ENCODE data around the gene ABCA6. TPM values are rescaled to one million over a fixed set of nuclear protein-coding genes. Genes with fewer than 3 reads are reported as not detected.
"Not testable (repeated sequence)": the region's sequence is repeated elsewhere in the genome, so short reads cannot be mapped to it uniquely, and the experiment has no call there.

ABCA6 gene, protein sequence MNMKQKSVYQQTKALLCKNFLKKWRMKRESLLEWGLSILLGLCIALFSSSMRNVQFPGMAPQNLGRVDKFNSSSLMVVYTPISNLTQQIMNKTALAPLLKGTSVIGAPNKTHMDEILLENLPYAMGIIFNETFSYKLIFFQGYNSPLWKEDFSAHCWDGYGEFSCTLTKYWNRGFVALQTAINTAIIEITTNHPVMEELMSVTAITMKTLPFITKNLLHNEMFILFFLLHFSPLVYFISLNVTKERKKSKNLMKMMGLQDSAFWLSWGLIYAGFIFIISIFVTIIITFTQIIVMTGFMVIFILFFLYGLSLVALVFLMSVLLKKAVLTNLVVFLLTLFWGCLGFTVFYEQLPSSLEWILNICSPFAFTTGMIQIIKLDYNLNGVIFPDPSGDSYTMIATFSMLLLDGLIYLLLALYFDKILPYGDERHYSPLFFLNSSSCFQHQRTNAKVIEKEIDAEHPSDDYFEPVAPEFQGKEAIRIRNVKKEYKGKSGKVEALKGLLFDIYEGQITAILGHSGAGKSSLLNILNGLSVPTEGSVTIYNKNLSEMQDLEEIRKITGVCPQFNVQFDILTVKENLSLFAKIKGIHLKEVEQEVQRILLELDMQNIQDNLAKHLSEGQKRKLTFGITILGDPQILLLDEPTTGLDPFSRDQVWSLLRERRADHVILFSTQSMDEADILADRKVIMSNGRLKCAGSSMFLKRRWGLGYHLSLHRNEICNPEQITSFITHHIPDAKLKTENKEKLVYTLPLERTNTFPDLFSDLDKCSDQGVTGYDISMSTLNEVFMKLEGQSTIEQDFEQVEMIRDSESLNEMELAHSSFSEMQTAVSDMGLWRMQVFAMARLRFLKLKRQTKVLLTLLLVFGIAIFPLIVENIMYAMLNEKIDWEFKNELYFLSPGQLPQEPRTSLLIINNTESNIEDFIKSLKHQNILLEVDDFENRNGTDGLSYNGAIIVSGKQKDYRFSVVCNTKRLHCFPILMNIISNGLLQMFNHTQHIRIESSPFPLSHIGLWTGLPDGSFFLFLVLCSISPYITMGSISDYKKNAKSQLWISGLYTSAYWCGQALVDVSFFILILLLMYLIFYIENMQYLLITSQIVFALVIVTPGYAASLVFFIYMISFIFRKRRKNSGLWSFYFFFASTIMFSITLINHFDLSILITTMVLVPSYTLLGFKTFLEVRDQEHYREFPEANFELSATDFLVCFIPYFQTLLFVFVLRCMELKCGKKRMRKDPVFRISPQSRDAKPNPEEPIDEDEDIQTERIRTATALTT (N-terminal part only)
- polyA plus RNA-seq (2012; ENCODE audit: insufficient read depth, insufficient read length) = not detected

GRCh38 chr17:69141431-69142174 is at the start of gene ABCA6:
Gene ABCA6 (minus strand): TSS chr17:69141895. CDS start chr17:69140703, 1,192 bp downstream.
- DNase-seq (ENCODE audit: low read depth, low spot score) = no peak
- H3K4me3 ChIP-seq (ENCODE audit: low read length) = no peak within 1 kb of the TSS

GRCh38 chr17:69188796-69189195 is 47.1 kb upstream of the ABCA6 start:
- H3K4me3 ChIP-seq (ENCODE audit: low read length) = no peak overlapping the region

GRCh38 chr17:69188064-69188463 is 46.4 kb upstream of the ABCA6 start:
- no peak overlapping the region for H3K4me3 ChIP-seq (ENCODE audit: low read length)
- no peak for DNase-seq (ENCODE audit: low read depth, low spot score)

More at GRCh38 chr17:69188796-69189195, 47.1 kb upstream of the ABCA6 start:
- DNase-seq (ENCODE audit: low read depth, low spot score) = no peak

DNA sequence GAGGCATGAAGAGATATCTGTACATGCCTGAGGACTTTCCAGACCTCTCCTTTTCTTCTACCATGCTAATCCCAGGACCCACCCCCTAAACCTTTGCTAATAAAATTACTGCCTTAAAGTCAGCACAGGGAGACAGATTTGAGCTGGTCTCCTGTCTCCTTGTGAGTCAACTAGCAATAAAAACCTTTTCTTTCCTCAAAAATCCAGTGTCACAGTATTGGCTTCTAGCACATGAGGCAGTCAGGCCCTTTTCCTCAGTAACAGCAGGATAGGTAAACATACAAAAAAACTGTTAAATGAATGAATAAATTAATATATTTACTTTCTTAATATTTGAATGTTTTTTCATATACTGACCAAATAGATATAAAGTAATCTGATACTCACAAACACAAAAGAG is 45.6 kb upstream of the ABCA6 start:
- H3K4me3 ChIP-seq (ENCODE audit: low read length) = no peak overlapping the region
- no peak for DNase-seq (ENCODE audit: low read depth, low spot score)

DNA sequence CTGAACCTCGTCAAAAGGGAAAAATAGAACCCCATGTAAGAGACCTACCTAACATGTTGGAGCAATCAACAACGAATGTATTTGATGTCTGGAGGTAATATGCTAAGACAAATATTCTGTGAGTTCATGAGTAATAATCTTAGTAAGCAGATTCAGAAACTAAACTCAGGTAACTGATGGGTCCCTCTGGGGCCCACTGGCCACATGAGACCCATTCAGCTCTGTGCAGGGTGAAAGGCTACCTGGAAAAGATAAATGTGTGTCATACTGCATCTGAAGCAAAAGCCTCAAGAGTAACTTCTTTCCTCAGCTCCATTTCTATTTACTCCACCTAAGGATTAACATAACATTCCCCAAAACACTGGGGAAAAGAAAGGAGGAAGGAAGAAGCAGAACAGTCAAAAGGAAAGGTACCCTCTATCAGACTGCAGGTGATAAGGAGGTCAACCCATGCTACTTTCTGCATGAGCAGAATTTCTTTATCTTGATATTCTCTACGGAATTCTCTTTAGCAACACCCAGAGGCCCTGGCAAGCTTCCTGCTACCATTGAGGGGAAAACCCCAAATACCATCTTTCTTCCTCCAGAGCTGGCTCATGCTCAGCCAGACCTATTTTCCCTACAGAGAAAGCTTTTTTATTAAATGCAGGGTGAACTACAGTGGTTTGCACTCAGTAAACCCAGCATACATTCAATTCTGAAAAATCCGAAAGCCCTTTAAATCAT is 37.7 kb upstream of the ABCA6 start:
- DNase-seq (ENCODE audit: low read depth, low spot score) = no peak
- no peak overlapping the region for H3K4me3 ChIP-seq (ENCODE audit: low read length)

DNA sequence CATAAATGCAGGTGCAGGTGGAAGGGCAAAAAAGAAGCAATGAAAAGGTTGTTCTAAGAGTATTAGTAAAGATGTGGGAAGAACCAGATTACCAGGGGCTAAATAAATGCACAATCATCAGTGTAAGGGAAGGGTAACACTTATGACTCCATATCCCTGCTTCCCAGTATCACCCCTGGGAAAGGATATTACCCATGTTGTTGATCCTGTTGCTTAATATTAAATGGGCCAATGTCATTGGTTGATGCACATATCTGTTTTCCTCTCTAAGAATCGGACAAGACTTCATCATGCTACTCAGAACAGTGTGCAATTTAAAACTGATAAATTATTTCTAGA is 34.7 kb upstream of the ABCA6 start:
- no peak overlapping the region for H3K4me3 ChIP-seq (ENCODE audit: low read length)
- DNase-seq (ENCODE audit: low read depth, low spot score) = no peak

DNA sequence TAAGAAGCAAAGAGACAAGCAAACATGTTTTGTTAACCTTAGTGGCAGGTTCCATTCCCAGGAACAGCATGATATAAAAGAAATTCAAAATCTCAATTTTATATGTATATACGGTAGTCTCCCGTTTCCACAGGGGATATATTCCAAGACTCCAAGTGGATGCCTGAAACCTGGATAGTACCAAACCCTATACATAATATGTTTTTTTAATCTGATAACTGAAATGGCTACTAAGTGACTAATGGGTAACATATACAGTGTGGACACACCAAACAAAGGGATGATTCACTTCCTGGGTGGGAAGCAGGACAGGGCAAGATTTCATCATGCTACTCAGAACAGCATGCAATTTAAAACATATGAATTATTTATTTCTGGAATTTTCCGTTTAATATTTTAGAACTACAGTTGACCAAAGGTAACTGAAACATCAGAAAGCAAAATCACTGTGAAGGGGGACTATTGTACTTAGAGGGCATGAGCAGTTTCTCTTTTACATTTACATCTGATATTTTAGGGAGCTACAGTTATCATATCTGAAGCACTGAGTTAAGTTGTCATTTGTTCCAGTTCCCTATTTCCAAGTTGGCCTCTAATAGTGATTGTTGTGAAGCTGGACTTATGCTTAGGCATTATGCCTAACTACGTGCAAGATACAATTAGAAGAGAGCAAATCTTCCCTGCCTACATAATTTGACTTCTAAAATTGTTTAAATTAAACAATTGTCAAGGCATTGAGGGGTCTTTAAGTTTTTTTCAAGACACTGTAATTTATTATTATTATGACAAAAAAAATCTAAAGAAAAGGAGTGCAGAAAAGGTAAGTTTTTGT is 34.1 kb upstream of the ABCA6 start:
- no peak for DNase-seq (ENCODE audit: low read depth, low spot score)

DNA sequence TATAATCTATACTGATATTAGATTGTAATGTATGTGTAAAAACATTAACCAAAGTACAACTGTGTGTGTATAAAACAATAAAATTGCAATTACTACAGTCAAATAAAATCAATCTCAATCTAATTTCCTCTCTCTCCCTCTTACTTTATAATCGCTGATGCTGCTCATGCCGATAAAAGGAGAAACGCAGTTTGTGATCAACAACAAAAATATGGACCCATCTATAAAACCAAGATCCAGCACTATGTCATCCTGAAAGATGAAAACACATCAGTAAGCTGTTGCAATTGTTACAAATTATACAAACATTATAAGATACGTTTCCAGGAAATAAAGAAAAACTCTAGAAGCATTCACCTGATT is 33.5 kb upstream of the ABCA6 start:
- no peak overlapping the region for H3K4me3 ChIP-seq (ENCODE audit: low read length)
- no peak for DNase-seq (ENCODE audit: low read depth, low spot score)

More for the DNA sequence above, 34.1 kb upstream of the ABCA6 start:
- H3K4me3 ChIP-seq (ENCODE audit: low read length) = no peak overlapping the region

GRCh38 chr17:69173118-69173517 is 31.4 kb upstream of the ABCA6 start:
- no peak for DNase-seq (ENCODE audit: low read depth, low spot score)
- no peak overlapping the region for H3K4me3 ChIP-seq (ENCODE audit: low read length)

DNA sequence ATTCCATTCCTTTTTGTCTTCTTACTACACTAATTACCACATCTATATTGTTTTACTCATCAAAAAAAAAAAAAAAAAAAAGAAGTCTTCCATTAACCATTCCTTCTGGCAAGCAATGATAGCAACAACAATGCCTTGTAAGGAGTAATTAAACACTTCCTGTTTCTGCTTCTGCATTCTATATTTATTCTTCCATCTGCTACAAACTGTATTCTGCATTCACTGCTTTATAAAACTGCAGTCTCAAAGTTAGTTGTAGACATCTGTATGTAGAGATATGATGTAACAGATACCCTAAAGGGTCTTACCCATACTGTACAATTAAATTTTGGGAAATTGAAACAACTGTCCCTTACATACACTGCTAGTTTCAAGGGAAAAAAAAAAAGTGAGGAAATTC is 28.7 kb upstream of the ABCA6 start:
- no peak overlapping the region for H3K4me3 ChIP-seq (ENCODE audit: low read length)
- no peak for DNase-seq (ENCODE audit: low read depth, low spot score)

GRCh38 chr17:69168642-69169041 is 26.9 kb upstream of the ABCA6 start:
- not testable (repeated sequence) for DNase-seq (ENCODE audit: low read depth, low spot score); H3K4me3 ChIP-seq (ENCODE audit: low read length)

DNA sequence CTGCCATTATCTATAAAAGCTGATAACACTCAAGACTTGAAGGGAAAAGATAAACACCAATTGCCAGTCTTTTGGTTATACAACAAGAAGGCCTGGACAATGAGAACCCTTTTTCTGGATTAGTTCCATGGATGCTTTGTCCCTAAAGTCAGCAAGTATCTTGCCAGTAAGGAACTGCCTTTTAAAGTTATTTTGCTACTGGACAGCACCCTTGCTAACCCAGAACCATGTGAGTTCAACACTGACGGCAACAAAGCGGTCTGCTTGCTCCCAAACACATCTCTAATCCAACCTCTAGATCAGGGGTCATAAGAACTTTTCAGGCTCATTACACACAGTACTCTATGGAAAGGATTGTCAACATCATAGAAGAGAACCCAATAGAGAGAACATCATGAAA is 25.3 kb upstream of the ABCA6 start:
- no peak overlapping the region for H3K4me3 ChIP-seq (ENCODE audit: low read length)
- no peak for DNase-seq (ENCODE audit: low read depth, low spot score)

DNA sequence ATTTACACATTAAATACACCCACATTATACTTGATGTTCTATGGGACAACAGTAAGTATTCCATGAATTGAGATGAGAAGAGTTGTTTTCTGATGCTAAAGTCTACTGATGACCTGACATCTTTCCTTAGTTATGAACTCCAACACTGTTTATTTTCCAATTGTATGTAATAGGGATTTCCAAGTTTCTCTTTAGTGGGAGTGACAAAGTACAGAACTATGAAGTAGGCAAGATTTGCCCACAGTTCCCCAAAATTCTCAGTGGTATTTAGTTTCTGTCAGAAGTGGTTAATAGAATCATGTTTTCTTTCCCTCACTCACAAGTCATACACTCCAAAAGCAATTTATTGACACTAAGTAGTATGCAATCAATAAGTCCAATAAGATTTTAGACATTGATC is 22.5 kb upstream of the ABCA6 start:
- DNase-seq (ENCODE audit: low read depth, low spot score) = no peak
- H3K4me3 ChIP-seq (ENCODE audit: low read length) = no peak overlapping the region

DNA sequence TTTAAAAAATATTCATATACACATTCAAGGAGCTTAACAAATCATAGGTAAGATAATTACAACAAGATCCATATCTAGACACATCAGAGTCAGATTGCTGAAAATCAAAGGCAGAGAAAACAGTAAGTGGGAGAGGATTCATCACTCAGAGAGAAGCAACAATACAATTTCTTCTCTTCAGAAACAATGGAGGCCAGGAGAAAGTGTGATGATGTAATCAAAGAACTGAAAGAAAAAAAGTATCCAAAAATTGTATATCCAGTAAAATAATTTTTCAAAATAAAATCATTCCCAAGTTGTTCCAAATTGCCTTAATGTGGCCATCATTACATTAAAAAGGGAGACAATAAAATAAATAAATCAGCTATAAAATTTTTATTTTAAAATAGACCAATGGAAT is 17.7 kb upstream of the ABCA6 start:
- H3K4me3 ChIP-seq (ENCODE audit: low read length) = no peak overlapping the region
- no peak for DNase-seq (ENCODE audit: low read depth, low spot score)

DNA sequence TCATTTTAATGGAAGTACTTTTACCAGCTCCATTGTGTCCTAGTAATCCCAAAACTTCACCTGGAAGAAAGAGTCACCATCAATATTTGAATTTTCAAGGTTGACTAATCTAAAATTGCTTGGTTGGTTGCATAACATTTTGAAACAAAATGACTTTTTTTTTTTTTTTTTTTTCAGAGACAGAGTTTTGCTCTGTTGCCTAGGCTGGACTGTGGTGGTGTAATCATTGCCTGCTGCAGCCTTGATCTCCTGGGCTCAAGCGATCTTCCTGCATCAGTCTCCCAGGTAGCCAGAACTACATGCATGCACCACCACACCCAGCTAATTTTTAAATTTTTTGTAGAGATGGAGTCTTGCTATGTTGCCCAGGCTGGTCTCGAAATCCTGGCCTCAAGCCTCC is 12.6 kb upstream of the ABCA6 start:
- no peak overlapping the region for H3K4me3 ChIP-seq (ENCODE audit: low read length)
- DNase-seq (ENCODE audit: low read depth, low spot score) = no peak

DNA sequence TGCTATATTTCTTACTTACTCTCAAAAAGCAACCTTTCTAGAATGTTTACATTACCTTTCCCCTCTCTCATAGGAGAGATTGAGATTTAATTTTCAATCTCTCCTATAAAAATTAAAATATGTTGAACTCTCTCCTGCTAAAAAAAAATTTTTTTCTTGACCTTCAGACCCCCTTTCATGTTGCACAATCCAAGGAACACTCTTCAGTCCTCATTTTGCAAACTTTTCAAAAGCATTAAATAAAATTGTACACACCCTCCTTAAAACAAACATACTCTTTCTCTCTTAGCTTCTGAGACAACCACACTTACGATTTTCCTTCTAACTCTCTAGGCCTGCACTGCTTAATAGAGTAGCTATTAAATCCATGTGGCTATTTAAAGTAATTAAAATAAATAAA is 8.6 kb upstream of the ABCA6 start:
- DNase-seq (ENCODE audit: low read depth, low spot score) = no peak
- no peak overlapping the region for H3K4me3 ChIP-seq (ENCODE audit: low read length)

GRCh38 chr17:69147460-69147859 is 5.8 kb upstream of the ABCA6 start:
- no peak overlapping the region for H3K4me3 ChIP-seq (ENCODE audit: low read length)
- no peak for DNase-seq (ENCODE audit: low read depth, low spot score)
